Rectal smooth muscle tissue (tissue), 1 donor: Measurements from ENCODE around the gene GNA15.
"Not testable (repeated sequence)": the region's sequence is repeated elsewhere in the genome, so short reads cannot be mapped to it uniquely, and the experiment has no call there.

Experiments used
- H3K27ac ChIP-seq: one replicate; pipeline ENCODE4 v1.7.0; 2013; ENCODE audit warnings: low read depth, low read length, inconsistent platforms
- H3K27me3 ChIP-seq: one replicate; pipeline ENCODE4 v1.7.0; 2013; ENCODE audit warnings: low read length; ENCODE audit not compliant: control insufficient read depth, insufficient read depth
- H3K36me3 ChIP-seq: one replicate; pipeline ENCODE4 v1.7.0; 2013; ENCODE audit warnings: low read length; ENCODE audit not compliant: control insufficient read depth, insufficient read depth
- H3K4me1 ChIP-seq: one replicate; pipeline ENCODE4 v1.7.0; 2013; ENCODE audit warnings: low read length; ENCODE audit not compliant: control insufficient read depth, insufficient read depth
- H3K4me3 ChIP-seq: one replicate; pipeline ENCODE4 v1.7.0; 2013; ENCODE audit warnings: low read length
- H3K9ac ChIP-seq: one replicate; pipeline ENCODE4 v1.7.0; 2013; ENCODE audit warnings: low read length

GNA15 gene

GRCh38 chr19:3189702-3190469, 54.1 kb downstream of the GNA15 start:
- no peaks in the 10 kb centered on the region for H3K27me3 ChIP-seq
- peaks cover 2% of the 10 kb centered on the region for H3K36me3 ChIP-seq
- no peak overlapping the region for H3K4me3 ChIP-seq
- no peak overlapping the region for H3K27ac ChIP-seq
- H3K9ac ChIP-seq: no peak overlapping the region
- peaks cover 7% of the 10 kb centered on the region for H3K4me1 ChIP-seq

GRCh38 chr19:3190470-3190770, 54.6 kb downstream of the GNA15 start:
- no peak overlapping the region for H3K4me3 ChIP-seq
- peaks cover 7% of the 10 kb centered on the region for H3K4me1 ChIP-seq

GRCh38 chr19:3190921-3191805, 55.3 kb downstream of the GNA15 start:
- no peak overlapping the region for H3K4me3 ChIP-seq
- H3K27ac ChIP-seq: no peak overlapping the region
- H3K27me3 ChIP-seq: no peaks in the 10 kb centered on the region
- peaks cover 7% of the 10 kb centered on the region for H3K4me1 ChIP-seq
- no peak overlapping the region for H3K9ac ChIP-seq
- peaks cover 2% of the 10 kb centered on the region for H3K36me3 ChIP-seq

More at GRCh38 chr19:3190470-3190770, 54.6 kb downstream of the GNA15 start:
- no peak overlapping the region for H3K9ac ChIP-seq
- H3K27ac ChIP-seq: no peak overlapping the region
- no peaks in the 10 kb centered on the region for H3K27me3 ChIP-seq
- peaks cover 2% of the 10 kb centered on the region for H3K36me3 ChIP-seq

GRCh38 chr19:3191806-3192104, 55.9 kb downstream of the GNA15 start:
- H3K27ac ChIP-seq, H3K27me3 ChIP-seq, H3K9ac ChIP-seq, H3K4me3 ChIP-seq, H3K4me1 ChIP-seq, H3K36me3 ChIP-seq: not testable (repeated sequence)

GRCh38 chr19:3192228-3192635, 56.4 kb downstream of the GNA15 start:
- peaks cover 5% of the 10 kb centered on the region for H3K36me3 ChIP-seq
- H3K27me3 ChIP-seq: no peaks in the 10 kb centered on the region
- H3K9ac ChIP-seq: no peak overlapping the region
- H3K4me1 ChIP-seq: no peaks in the 10 kb centered on the region
- no peak overlapping the region for H3K27ac ChIP-seq
- H3K4me3 ChIP-seq: no peak overlapping the region

- Histone ChIP-seq H3K27me3 (no peaks in the 10 kb centered on the region), H3K4me3 (no peak overlapping the region), H3K9ac (no peak overlapping the region), H3K4me1 (no peaks in the 10 kb centered on the region), H3K36me3 (peaks cover 5% of the 10 kb centered on the region), H3K27ac (no peak overlapping the region)
These were observed 56.9 kb downstream of the GNA15 start for GRCh38 chr19:3192684-3193083.

GRCh38 chr19:3193256-3194105, 57.6 kb downstream of the GNA15 start:
- Histone ChIP-seq H3K27ac (no peak overlapping the region), H3K36me3 (peaks cover 5% of the 10 kb centered on the region), H3K9ac (no peak overlapping the region), H3K27me3 (no peaks in the 10 kb centered on the region), H3K4me3 (no peak overlapping the region), H3K4me1 (no peaks in the 10 kb centered on the region)

GRCh38 chr19:3194106-3195087, 58.6 kb downstream of the GNA15 start:
- no peaks in the 10 kb centered on the region for H3K27me3 ChIP-seq
- peaks cover 5% of the 10 kb centered on the region for H3K36me3 ChIP-seq
- no peak overlapping the region for H3K27ac ChIP-seq
- H3K9ac ChIP-seq: no peak overlapping the region
- H3K4me1 ChIP-seq: no peaks in the 10 kb centered on the region
- no peak overlapping the region for H3K4me3 ChIP-seq

- Histone ChIP-seq H3K9ac (no peak overlapping the region), H3K36me3 (peaks cover 5% of the 10 kb centered on the region), H3K4me1 (no peaks in the 10 kb centered on the region), H3K27ac (no peak overlapping the region), H3K4me3 (no peak overlapping the region), H3K27me3 (no peaks in the 10 kb centered on the region)
These were observed 60.5 kb downstream of the GNA15 start for GRCh38 chr19:3196064-3196932.

- Histone ChIP-seq H3K9ac (no peak overlapping the region), H3K27ac (no peak overlapping the region), H3K4me1 (no peaks in the 10 kb centered on the region), H3K27me3 (no peaks in the 10 kb centered on the region), H3K36me3 (peaks cover 3% of the 10 kb centered on the region), H3K4me3 (no peak overlapping the region)
These were observed 61.0 kb downstream of the GNA15 start for GRCh38 chr19:3196933-3197205.
